HG03342 (cell line): ENCODE data around the gene EPB41L4A.
"Not testable (repeated sequence)": the region's sequence is repeated elsewhere in the genome, so short reads cannot be mapped to it uniquely, and the experiment has no call there.

ENCODE experiments used
- ATAC-seq: cut with Tn5 transposase; IDR thresholded peaks from one replicate; pipeline ENCODE4 v1.9.1; 2021; ENCODE audit warnings: mild to moderate bottlenecking, moderate library complexity; ENCODE audit not compliant: unreplicated experiment

The EPB41L4A gene

GRCh38 chr5:112217843-112218579 is 201.1 kb downstream of the EPB41L4A start:
- ATAC-seq, result no peak

DNA sequence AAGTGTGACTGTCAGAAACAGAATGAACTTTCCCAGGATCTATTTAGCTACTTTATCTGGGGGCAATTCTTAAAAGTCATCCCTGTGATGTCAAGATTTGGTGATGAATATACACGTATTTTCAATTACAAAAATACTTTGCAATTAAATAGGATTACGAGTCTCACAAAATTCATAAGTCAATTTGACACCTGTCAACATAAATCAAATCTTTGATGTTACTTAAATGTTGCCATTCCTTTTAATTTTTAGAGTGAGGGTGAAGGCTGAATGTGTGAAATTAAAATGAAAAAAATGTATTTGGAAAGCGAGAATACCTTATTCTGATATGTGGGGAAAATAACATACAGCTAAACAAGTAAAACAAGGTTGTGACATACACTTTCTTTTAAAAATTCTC is 202.9 kb downstream of the EPB41L4A start:
- ATAC-seq, result no peak

GRCh38 chr5:112210430-112211005 is 208.6 kb downstream of the EPB41L4A start:
- no peak for ATAC-seq

- ATAC-seq, result no peak
Observed at GRCh38 chr5:112208699-112209615, 210.1 kb downstream of the EPB41L4A start.

DNA sequence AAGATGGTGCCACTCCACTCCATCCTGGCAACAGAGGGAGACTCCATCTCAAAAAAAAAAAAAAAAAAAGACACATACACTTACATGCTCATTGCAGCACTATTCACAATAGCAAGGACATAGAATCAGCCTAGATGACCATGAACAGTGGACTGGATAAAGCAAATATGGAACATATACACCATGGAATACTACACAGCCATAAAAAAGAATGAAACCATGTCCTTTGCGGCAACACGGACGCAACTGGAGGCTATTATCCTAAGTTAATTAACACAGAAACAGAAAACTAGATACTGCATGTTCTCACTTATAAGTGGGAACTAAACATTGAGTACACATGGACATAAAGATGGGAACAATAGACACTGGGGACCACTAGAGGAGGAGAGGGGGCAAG is 210.9 kb downstream of the EPB41L4A start:
- ATAC-seq, result not testable (repeated sequence)

GRCh38 chr5:112205846-112206245 is 213.2 kb downstream of the EPB41L4A start:
- ATAC-seq, result no peak

DNA sequence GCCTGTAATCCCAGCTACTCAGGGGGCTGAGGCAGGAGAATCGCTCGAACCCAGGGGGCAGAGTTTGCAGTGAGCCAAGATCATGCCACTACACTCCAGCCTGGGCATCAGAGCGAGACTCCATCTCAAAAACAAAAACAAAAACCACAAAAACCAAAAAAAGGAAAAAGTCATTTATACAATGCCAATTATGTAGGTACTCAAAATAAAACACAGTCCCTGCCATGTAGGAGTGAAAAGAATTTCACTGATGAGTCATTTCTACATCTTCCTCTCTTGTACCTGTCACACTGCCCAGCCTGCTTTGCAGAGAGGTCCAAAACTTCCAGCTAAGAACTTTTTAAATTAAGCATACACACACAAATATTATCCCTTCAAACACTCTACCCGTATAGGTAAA is 215.8 kb downstream of the EPB41L4A start:
- ATAC-seq, result no peak

GRCh38 chr5:112202694-112203093 is 216.4 kb downstream of the EPB41L4A start:
- no peak for ATAC-seq

- no peak for ATAC-seq
Observed at GRCh38 chr5:112201141-112201540, 217.9 kb downstream of the EPB41L4A start.

GRCh38 chr5:112200131-112200530 is 218.9 kb downstream of the EPB41L4A start:
- peak; percentile 39 for ATAC-seq

GRCh38 chr5:112196584-112196983 is 222.5 kb downstream of the EPB41L4A start:
- no peak for ATAC-seq

GRCh38 chr5:112195924-112196323 is 223.2 kb downstream of the EPB41L4A start:
- ATAC-seq, result no peak

DNA sequence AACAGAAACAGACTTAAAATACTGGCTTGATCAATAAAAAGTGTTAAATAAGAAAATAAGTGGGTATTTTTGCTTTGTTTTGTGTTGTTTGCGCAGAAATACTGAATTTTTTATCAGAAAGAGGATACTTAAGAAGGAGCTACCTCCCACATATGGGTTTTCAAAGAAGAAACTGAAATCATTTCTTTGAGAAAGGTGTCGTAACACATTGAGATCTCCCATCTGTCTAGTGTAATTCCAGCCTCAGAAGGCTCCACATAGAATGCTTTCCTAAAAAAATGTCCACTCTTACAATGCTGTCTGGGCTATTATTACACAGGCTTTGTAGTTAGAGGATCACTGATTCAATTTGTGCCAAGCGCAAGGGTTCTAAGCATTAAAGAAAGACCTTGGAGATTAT is 226.2 kb downstream of the EPB41L4A start:
- ATAC-seq, result no peak

- no peak for ATAC-seq
Observed at GRCh38 chr5:112192072-112192471, 227.0 kb downstream of the EPB41L4A start.

DNA sequence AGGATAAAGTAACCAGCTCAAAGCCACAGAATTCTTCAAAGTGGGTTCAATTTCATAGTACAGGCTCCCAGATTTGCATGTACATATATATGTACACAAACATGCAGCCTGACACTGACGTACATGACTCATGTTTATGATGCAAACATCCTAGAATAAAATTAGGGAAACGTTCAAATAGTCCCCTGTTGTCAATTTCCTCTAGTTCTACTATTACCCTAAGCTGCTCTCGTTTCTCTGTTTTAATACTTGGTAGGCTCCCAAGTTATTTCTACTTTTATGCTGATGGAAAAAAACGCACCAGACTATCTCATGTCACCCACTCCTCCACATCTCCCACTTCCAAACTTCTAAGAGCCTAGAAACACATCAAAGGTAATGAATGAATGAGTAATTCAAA is 229.7 kb downstream of the EPB41L4A start:
- no peak for ATAC-seq

- no peak for ATAC-seq
Observed at GRCh38 chr5:112186401-112186990, 232.6 kb downstream of the EPB41L4A start.

DNA sequence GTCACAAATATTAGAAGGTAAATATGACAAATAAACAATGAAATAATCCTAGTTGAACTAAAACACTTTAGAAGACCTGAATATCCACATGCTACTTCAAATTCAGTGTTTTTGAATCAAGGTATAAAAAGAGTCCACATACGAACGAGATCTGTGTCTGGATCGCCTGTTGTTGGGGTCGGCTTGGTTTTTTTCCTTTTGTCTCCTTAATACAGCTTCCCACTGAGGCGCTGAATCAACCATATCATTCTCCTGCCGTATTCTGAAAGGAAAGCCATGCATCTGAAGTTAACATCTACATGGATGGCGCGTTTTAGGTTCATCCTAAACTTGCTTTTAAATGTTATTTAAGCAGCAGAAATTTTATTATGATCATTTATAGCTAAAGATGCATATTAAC is 235.2 kb downstream of the EPB41L4A start:
- no peak for ATAC-seq

DNA sequence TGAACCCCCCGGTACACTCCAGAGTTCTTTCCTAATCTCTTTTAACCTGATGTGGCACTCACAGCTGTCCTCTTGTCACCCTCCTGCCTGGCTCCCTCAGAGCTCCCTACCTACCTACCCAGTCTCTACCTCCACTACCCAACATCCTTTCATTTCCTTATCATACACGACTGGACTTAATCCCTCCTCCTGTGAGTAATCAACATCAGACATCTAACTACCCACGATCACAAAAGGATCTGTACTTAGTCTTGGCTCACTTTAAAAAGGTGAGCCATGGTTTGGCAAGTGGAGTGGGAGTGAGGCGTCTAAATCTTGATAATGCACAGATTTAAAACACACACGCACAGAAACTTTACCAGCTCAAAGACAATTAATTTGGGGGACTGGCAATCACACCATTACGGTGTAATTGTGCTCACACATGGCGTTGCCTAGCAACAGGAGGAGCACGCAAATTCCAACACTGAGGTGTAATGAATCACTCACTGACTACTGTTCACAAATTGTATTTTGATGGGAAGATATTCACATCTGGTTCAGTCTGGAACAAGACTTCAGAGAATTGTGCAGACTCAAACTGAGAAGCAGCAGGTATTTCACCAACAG is 235.9 kb downstream of the EPB41L4A start:
- no peak for ATAC-seq

DNA sequence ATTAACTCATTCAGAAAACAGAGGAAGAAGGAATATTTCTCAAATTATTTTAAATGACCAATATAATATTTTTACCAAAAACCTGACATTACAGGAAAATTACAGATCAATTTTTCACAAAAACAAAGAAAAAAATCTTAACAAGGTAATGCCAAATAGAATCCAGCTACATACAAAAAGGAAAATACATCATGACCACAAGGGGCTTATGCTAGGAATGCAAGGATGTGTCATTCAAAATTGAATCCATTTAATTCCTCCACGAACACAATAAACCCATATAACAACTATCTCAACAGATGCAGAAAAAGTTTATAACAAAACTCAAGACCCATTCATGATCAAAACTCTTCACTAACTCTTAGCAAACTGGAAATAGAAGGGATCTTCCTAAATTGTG is 239.8 kb downstream of the EPB41L4A start:
- ATAC-seq, result no peak

DNA sequence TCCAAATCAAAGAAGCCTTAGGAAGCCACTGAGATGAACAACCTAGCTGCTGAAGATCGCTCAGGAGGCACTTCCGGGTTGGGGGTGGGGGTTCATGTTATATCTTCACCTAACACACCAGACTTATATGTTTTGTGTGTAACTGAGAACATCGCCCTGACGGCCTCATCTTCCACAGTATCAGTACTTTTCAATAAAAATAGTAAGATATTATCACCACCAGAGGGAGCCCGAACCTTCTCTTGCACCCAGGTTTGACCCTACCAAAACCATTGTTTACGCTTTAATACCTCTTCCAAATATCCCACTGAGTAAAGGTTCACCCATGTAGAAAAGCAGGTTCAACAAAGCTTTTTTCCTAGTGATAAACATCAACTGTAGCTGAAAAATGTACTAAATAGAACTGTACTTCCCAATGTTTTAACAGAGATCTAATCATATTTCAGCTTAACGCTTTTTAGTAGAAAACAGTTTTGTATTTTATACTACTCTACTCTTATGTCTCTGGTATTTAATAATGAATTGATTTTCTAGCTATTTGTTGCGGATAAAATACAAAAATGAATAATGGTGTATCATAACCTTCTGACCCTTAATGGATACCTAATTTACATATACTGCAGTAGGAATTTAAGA is 244.0 kb downstream of the EPB41L4A start:
- peak; percentile 94 for ATAC-seq
